H9 (cell line): ENCODE results near the gene HOXA4. TPM values are rescaled to one million over a fixed set of nuclear protein-coding genes. Genes with fewer than 3 reads are reported as not detected.

ENCODE experiments used
- DNase-seq: peaks from one replicate; pipeline ENCODE4 v3.0.0-alpha.2; 2017
- H2AFZ ChIP-seq: one replicate; pipeline ENCODE4 v1.6.1; 2013; ENCODE audit warnings: mild to moderate bottlenecking, low read length, control low read depth, moderate library complexity
- H2AK5ac ChIP-seq: 2 replicates; pipeline ENCODE4 v1.6.1; 2013; ENCODE audit warnings: low read length, control low read depth, mixed read lengths; ENCODE audit not compliant: insufficient read length
- H2BK120ac ChIP-seq: one replicate; pipeline ENCODE4 v1.6.1; 2013; ENCODE audit warnings: low read depth, mild to moderate bottlenecking, low read length, control low read depth, inconsistent platforms; ENCODE audit not compliant: poor library complexity, severe bottlenecking
- H2BK12ac ChIP-seq: 2 replicates; pipeline ENCODE4 v1.6.1; 2013; ENCODE audit warnings: low read length, control low read depth, mixed read lengths, low read depth; ENCODE audit not compliant: insufficient read length
- H2BK15ac ChIP-seq: 2 replicates; pipeline ENCODE4 v1.6.1; 2013; ENCODE audit warnings: low read depth, low read length, control low read depth
- H2BK20ac ChIP-seq: one replicate; pipeline ENCODE4 v1.6.1; 2013; ENCODE audit warnings: low read depth, mild to moderate bottlenecking, low read length, control low read depth, inconsistent platforms; ENCODE audit not compliant: poor library complexity, severe bottlenecking
- H2BK5ac ChIP-seq: 2 replicates; pipeline ENCODE4 v1.6.1; 2013; ENCODE audit warnings: low read length, control low read depth, mixed read lengths; ENCODE audit not compliant: insufficient read length
- H3K14ac ChIP-seq: 2 replicates; pipeline ENCODE4 v1.6.1; 2013; ENCODE audit warnings: low read length, control low read depth; ENCODE audit not compliant: insufficient read depth
- H3K18ac ChIP-seq: 2 replicates; pipeline ENCODE4 v1.6.1; 2013; ENCODE audit warnings: low read depth, mild to moderate bottlenecking, mixed read lengths, low read length, control low read depth; ENCODE audit not compliant: insufficient read length
- H3K23ac ChIP-seq: 2 replicates; pipeline ENCODE4 v1.6.1; 2013; ENCODE audit warnings: low read length, control low read depth, mixed read lengths, low read depth; ENCODE audit not compliant: insufficient read length
- H3K23me2 ChIP-seq: 2 replicates; pipeline ENCODE4 v1.6.1; 2013; ENCODE audit warnings: low read depth, mild to moderate bottlenecking, mixed read lengths, low read length, control low read depth; ENCODE audit not compliant: insufficient read length, poor library complexity, severe bottlenecking
- H3K27ac ChIP-seq: 2 replicates; pipeline ENCODE4 v1.5.1; 2013; ENCODE audit warnings: low read length, control low read depth, mixed read lengths, low read depth; ENCODE audit not compliant: insufficient read length
- H3K27me3 ChIP-seq: 2 replicates; pipeline ENCODE4 v1.6.1; 2013; ENCODE audit warnings: low read length, control low read depth, inconsistent platforms; ENCODE audit not compliant: insufficient read depth
- H3K4ac ChIP-seq: 2 replicates; pipeline ENCODE4 v1.6.1; 2013; ENCODE audit warnings: low read depth, mild to moderate bottlenecking, control low read depth, inconsistent platforms, low read length, moderate library complexity
- H3K4me1 ChIP-seq: 2 replicates; pipeline ENCODE4 v1.6.1; 2013; ENCODE audit warnings: low read length, control low read depth, inconsistent platforms; ENCODE audit not compliant: insufficient read depth
- H3K4me2 ChIP-seq: 2 replicates; pipeline ENCODE4 v1.6.1; 2013; ENCODE audit warnings: low read length, control low read depth, mixed read lengths; ENCODE audit not compliant: insufficient read length, insufficient read depth
- H3K56ac ChIP-seq: 2 replicates; pipeline ENCODE4 v1.6.1; 2013; ENCODE audit warnings: low read depth, mild to moderate bottlenecking, mixed read lengths, low read length, control low read depth; ENCODE audit not compliant: insufficient read length
- H3K79me1 ChIP-seq: 2 replicates; pipeline ENCODE4 v1.6.1; 2013; ENCODE audit warnings: low read depth, mild to moderate bottlenecking, moderate library complexity, low read length, control low read depth, inconsistent platforms; ENCODE audit not compliant: insufficient read depth, poor library complexity, severe bottlenecking
- H3K79me2 ChIP-seq: 2 replicates; pipeline ENCODE4 v1.6.1; 2013; ENCODE audit warnings: low read length, control low read depth, inconsistent platforms; ENCODE audit not compliant: insufficient read depth
- H3K9ac ChIP-seq: 2 replicates; pipeline ENCODE4 v1.6.1; 2013; ENCODE audit warnings: low read length, control low read depth, mixed read lengths; ENCODE audit not compliant: insufficient read length; ENCODE audit errors: extremely low read depth
- H3K9me3 ChIP-seq: one replicate; pipeline ENCODE4 v1.6.1; 2013; ENCODE audit warnings: low read depth, low read length, inconsistent platforms; ENCODE audit not compliant: control insufficient read depth
- H3T11ph ChIP-seq: one replicate; pipeline ENCODE4 v1.6.1; 2013; ENCODE audit warnings: mild to moderate bottlenecking, low read length, control low read depth, inconsistent platforms
- H4K20me1 ChIP-seq: one replicate; pipeline ENCODE4 v1.6.1; 2013; ENCODE audit not compliant: control insufficient read depth, insufficient read length, insufficient read depth
- H4K5ac ChIP-seq: 2 replicates; pipeline ENCODE4 v1.6.1; 2013; ENCODE audit warnings: low read depth, mild to moderate bottlenecking, mixed read lengths, low read length, control low read depth; ENCODE audit not compliant: insufficient read length
- H4K8ac ChIP-seq: replicated peaks from 2 replicates; pipeline ENCODE4 v1.6.1; 2013; ENCODE audit warnings: low read length, control low read depth, mixed read lengths, low read depth; ENCODE audit not compliant: insufficient read length
- H4K91ac ChIP-seq: 2 replicates; pipeline ENCODE4 v1.6.1; 2013; ENCODE audit warnings: low read depth, mild to moderate bottlenecking, moderate library complexity, mixed read lengths, low read length, control low read depth; ENCODE audit not compliant: insufficient read length
- H3K27ac Mint-ChIP-seq, 3 experiments: 2 replicates in 2 of 3; 3 replicates in 1 of 3; pipeline ENCODE4 v1.8.0; 2020 to 2021; ENCODE audit warnings: mixed read lengths in 3 of 3, mild to moderate bottlenecking in 1 of 3, moderate library complexity in 1 of 3
- H3K27me3 Mint-ChIP-seq: 2 replicates; pipeline ENCODE4 v1.8.0; 2021; ENCODE audit warnings: low read depth, mild to moderate bottlenecking, moderate library complexity, mixed read lengths
- H3K36me3 Mint-ChIP-seq, 3 experiments: 2 replicates in 2 of 3; 3 replicates in 1 of 3; pipeline ENCODE4 v1.8.0; 2020 to 2021; ENCODE audit warnings: low read depth in 3 of 3, mixed read lengths in 3 of 3; ENCODE audit not compliant: insufficient read depth in 1 of 3
- H3K4me1 Mint-ChIP-seq, 2 experiments: 2 replicates each; pipeline ENCODE4 v1.8.0; 2020; ENCODE audit warnings: mixed read lengths in 2 of 2
- H3K4me3 Mint-ChIP-seq, 2 experiments: 2 replicates in 1 of 2; 3 replicates in 1 of 2; pipeline ENCODE4 v1.8.0; 2020 to 2021; ENCODE audit warnings: mild to moderate bottlenecking in 2 of 2, mixed read lengths in 2 of 2, moderate library complexity in 1 of 2
- H3K9me3 Mint-ChIP-seq, 2 experiments: 2 replicates in 1 of 2; 3 replicates in 1 of 2; pipeline ENCODE4 v1.8.0; 2020; ENCODE audit warnings: mild to moderate bottlenecking in 2 of 2, mixed read lengths in 2 of 2, moderate library complexity in 1 of 2
- WGBS: extraction: QIAGEN DNeasy Blood & Tissue Kit; methylation state at CpG from one replicate; pipeline ENCODE4 v1.1.7; 2013; ENCODE audit warnings: missing lambda C conversion rate, low lambda C conversion rate, mixed read lengths; ENCODE audit not compliant: insufficient read length; ENCODE audit errors: extremely low coverage; 5-methylcytosine and 5-hydroxymethylcytosine counted together
- total RNA-seq: library from RNA; stranded (reverse); gene quantifications from 2 replicates; pipeline ENCODE4 v1.2.1, GENCODE V29; 2021
- TF ChIP-seq, protein P1 (sequence below): fragments of 200-600 bp; sonication (generic); conservative IDR thresholded peaks from 3 replicates; pipeline ENCODE4 v1.8.0; 2021; ENCODE audit warnings: antibody characterized with exemption, mild to moderate bottlenecking

Gene HOXA4
- total RNA-seq, 1 experiment from 2014 or later: not detected

DNA sequence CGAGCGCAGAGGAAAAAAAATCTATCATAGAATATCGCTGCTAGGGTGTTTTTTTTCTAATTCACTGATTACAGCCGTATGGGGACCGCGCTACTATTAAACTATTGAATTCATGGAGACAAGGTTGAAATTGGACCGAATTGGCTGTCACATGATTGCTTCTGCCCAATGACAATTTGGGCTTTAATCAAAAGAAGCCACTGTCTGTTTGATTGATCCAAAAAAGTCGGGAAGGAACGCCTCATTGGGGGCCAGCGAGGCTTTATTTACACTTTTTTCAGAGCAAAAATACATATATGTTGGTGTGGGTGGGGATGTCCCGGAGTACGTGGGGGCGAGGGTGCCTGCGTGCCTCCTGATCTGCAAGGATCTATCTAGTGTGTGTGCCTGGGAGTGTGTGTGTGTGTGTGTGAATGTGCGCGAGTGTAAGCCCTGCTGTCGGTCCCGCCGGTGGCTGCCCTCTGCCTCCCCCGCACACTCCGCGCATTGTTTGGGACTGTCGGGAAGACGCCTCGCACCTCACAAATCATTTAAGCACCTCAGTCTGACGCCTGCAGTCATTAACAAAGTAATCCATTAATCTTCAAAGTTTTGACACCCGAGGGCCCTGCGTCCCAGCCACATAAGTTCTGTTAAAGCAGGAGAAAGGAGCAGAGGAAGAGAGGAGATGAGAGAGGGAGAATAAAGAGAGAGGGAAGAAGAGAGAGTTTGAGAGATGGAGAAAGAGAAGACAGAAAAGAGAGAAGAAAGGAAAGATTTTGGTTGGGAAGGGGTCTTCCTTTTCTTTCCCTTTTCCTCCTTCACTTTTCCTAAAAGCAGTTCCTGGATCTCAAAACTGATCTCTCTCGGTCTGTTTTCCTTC is 27.7 kb downstream of the HOXA4 start, which contains the start of gene HOXA2:
HOXA2 (minus strand) TSS at position 103 of the 862 bp plus-strand sequence. CDS start 183 bp downstream, outside the sequence.
- DNase-seq: no peak
- H3K9ac ChIP-seq: no peak within 1 kb of the TSS

More for the DNA sequence above, 27.7 kb downstream of the HOXA4 start, which contains the start of gene HOXA2:
- Histone ChIP-seq H2BK20ac (no peak within 1 kb of the TSS), H3K4me1 (no peaks in the 10 kb centered on the region), H2BK5ac (no peak within 1 kb of the TSS), H2AFZ (no peak within 1 kb of the TSS), H3T11ph (no peak within 1 kb of the TSS), H4K91ac (no peak within 1 kb of the TSS), H3K79me1 (no peaks in the 10 kb centered on the region), H3K14ac (no peak within 1 kb of the TSS), H3K4ac (no peak within 1 kb of the TSS), H3K23ac (no peak within 1 kb of the TSS), H2BK12ac (no peak within 1 kb of the TSS), H3K79me2 (no peaks in the 10 kb centered on the region), H4K8ac (no peak within 1 kb of the TSS), H4K20me1 (peaks cover 2% of the 10 kb centered on the region), H3K27ac (no peak within 1 kb of the TSS), H3K23me2 (no peaks in the 10 kb centered on the region), H2AK5ac (no peak within 1 kb of the TSS), H3K9me3 (no peaks in the 10 kb centered on the region), H3K56ac (no peak within 1 kb of the TSS), H4K5ac (no peak within 1 kb of the TSS), H3K4me2 (no peak within 1 kb of the TSS), H3K27me3 (peaks cover 98% of the 10 kb centered on the region), H3K18ac (no peak within 1 kb of the TSS), H2BK120ac (no peak within 1 kb of the TSS), H2BK15ac (no peak within 1 kb of the TSS)
- no CpG with 5 or more reads among the region's 29 CpGs for WGBS
- H3K4me1 Mint-ChIP-seq: peaks cover 12 to 47% of the 10 kb centered on the region in 2 experiments
- no peaks in the 10 kb centered on the region for H3K36me3 Mint-ChIP-seq
- TF ChIP-seq, protein P1, sequence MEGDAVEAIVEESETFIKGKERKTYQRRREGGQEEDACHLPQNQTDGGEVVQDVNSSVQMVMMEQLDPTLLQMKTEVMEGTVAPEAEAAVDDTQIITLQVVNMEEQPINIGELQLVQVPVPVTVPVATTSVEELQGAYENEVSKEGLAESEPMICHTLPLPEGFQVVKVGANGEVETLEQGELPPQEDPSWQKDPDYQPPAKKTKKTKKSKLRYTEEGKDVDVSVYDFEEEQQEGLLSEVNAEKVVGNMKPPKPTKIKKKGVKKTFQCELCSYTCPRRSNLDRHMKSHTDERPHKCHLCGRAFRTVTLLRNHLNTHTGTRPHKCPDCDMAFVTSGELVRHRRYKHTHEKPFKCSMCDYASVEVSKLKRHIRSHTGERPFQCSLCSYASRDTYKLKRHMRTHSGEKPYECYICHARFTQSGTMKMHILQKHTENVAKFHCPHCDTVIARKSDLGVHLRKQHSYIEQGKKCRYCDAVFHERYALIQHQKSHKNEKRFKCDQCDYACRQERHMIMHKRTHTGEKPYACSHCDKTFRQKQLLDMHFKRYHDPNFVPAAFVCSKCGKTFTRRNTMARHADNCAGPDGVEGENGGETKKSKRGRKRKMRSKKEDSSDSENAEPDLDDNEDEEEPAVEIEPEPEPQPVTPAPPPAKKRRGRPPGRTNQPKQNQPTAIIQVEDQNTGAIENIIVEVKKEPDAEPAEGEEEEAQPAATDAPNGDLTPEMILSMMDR: no peak
- H3K4me3 Mint-ChIP-seq: peak within 1 kb of the TSS in 1 of 2 experiments; percentile 65; a peak in 3 of 5 replicates
- no peak within 1 kb of the TSS for H3K27ac Mint-ChIP-seq
- peaks cover 100% of the 10 kb centered on the region for H3K27me3 Mint-ChIP-seq
- H3K9me3 Mint-ChIP-seq: peaks cover 8 to 22% of the 10 kb centered on the region in 2 experiments
